ENCODE data around the gene GLUL.

DNA sequence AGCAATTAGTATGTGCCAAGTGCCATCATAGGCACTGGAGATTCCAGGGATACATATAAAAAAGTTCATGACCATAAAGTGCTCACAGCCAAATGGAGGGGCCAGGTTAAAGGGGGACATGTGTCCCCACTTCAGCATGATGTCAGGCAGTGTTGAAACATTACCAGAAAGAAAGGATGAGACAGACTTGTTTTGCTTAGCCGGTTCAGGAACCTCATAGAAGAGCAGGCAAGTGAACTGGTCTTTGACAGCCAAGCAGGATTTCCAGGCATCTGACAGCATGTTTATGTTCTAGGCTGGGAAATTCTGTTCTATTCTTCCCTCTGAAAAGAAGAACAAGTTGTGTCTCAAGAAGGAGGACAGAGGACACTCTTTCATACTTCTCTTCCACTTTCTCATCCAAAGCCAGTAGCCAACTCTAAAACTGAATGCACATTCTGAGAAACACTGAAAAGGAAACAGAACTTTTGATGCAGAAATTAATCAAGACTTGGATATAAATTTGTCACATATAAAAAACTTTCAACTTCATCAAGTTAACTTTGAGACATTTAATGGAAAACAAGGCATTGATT is 39.7 kb downstream of the GLUL start:
- TF ChIP-seq, protein P1, sequence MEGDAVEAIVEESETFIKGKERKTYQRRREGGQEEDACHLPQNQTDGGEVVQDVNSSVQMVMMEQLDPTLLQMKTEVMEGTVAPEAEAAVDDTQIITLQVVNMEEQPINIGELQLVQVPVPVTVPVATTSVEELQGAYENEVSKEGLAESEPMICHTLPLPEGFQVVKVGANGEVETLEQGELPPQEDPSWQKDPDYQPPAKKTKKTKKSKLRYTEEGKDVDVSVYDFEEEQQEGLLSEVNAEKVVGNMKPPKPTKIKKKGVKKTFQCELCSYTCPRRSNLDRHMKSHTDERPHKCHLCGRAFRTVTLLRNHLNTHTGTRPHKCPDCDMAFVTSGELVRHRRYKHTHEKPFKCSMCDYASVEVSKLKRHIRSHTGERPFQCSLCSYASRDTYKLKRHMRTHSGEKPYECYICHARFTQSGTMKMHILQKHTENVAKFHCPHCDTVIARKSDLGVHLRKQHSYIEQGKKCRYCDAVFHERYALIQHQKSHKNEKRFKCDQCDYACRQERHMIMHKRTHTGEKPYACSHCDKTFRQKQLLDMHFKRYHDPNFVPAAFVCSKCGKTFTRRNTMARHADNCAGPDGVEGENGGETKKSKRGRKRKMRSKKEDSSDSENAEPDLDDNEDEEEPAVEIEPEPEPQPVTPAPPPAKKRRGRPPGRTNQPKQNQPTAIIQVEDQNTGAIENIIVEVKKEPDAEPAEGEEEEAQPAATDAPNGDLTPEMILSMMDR (IDR thresholded peaks at IDR 0.05): no peak
- TF ChIP-seq POLR2A (IDR thresholded peaks at IDR 0.05): no peak
